Upper lobe of right lung (tissue), 1 donor: ENCODE results near the gene NAV3. TPM values are rescaled to one million over a fixed set of nuclear protein-coding genes. Genes with fewer than 3 reads are reported as not detected.
A peak's percentile ranks its signal among the peaks of the same experiment; 100 is the strongest.

Experiments
- ATAC-seq: fragments of 200-7000 bp; cut with Tn5 transposase; one replicate; pipeline ENCODE4 v1.9.1; 2020; ENCODE audit warnings: mild to moderate bottlenecking, moderate library complexity
- DNase-seq: peaks from one replicate; pipeline ENCODE4 v3.0.0-alpha.2; 2020
- H3K27ac ChIP-seq: fragments of 200-600 bp; one replicate; pipeline ENCODE4 v1.8.0; 2022
- H3K27me3 ChIP-seq: fragments of 200-600 bp; one replicate; pipeline ENCODE4 v1.8.0; 2022; ENCODE audit warnings: mild to moderate bottlenecking
- H3K36me3 ChIP-seq: fragments of 200-600 bp; one replicate; pipeline ENCODE4 v1.8.0; 2022
- H3K4me1 ChIP-seq: fragments of 200-600 bp; one replicate; pipeline ENCODE4 v1.8.0; 2022
- H3K4me3 ChIP-seq: fragments of 200-600 bp; one replicate; pipeline ENCODE4 v1.8.0; 2022; ENCODE audit warnings: mild to moderate bottlenecking
- H3K9me3 ChIP-seq: fragments of 200-600 bp; one replicate; pipeline ENCODE4 v1.8.0; 2022
- CTCF ChIP-seq: fragments of 200-600 bp; IDR thresholded peaks from one replicate; pipeline ENCODE4 v1.8.0; 2022; ENCODE audit warnings: antibody characterized with exemption
- intact Hi-C: fragments of 100-400 bp; cut with DNase I; formaldehyde crosslinking; loops from one replicate; pipeline ENCODE4 v1.11.0; 2022
- total RNA-seq: library from RNA; stranded (reverse); fragmentation: NEBNext Ultra II Directional; extraction: Animal tissue kit (Norgen Biotek cat#: 25700); gene quantifications from one replicate; pipeline ENCODE4 v1.2.1, GENCODE V29; 2021
- donor health status: DM: no; HTN: yes; CAD: no; lungs with severe emphysema.

NAV3 gene
- total RNA-seq, 1 donor from 2014 or later, result 17.8 TPM

- intact Hi-C loops, result no loop called here
- Histone ChIP-seq H3K36me3 (no peaks in the 10 kb centered on the region), H3K4me1 (no peaks in the 10 kb centered on the region), H3K27ac (no peak overlapping the region), H3K27me3 (no peaks in the 10 kb centered on the region), H3K9me3 (no peaks in the 10 kb centered on the region), H3K4me3 (no peak overlapping the region)
- no peak for DNase-seq
- no peak for TF ChIP-seq CTCF
- ATAC-seq, result no peak
Measured at GRCh38 chr12:78120306-78120705, 289.6 kb downstream of the NAV3 start.

- ATAC-seq (no peak), DNase-seq (no peak)
- no peak overlapping the region for H3K27ac ChIP-seq
- intact Hi-C loops, result no loop called here
- TF ChIP-seq CTCF, result peak; percentile 29
- no peaks in the 10 kb centered on the region for H3K9me3 ChIP-seq
- no peaks in the 10 kb centered on the region for H3K27me3 ChIP-seq
- H3K4me3 ChIP-seq, result no peak overlapping the region
- no peaks in the 10 kb centered on the region for H3K36me3 ChIP-seq
- no peaks in the 10 kb centered on the region for H3K4me1 ChIP-seq
Measured at GRCh38 chr12:78120866-78121560, 290.3 kb downstream of the NAV3 start.

DNA sequence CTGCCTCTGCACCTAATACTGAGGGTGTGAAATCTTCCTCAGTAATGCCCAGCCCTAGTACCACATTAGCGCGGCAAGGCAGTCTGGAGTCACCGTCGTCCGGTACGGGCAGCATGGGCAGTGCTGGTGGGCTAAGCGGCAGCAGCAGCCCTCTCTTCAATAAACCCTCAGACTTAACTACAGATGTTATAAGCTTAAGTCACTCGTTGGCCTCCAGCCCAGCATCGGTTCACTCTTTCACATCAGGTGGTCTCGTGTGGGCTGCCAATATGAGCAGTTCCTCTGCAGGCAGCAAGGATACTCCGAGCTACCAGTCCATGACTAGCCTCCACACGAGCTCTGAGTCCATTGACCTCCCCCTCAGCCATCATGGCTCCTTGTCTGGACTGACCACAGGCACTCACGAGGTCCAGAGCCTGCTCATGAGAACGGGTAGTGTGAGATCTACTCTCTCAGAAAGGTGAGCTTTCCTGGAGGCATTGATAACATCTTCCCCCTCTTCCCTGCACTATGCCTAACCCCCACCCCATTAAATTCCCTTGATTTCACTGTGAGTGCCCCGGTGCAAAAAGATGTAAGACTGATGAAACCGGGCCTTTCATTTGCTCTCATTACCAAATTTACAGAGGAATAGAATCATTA is 291.4 kb downstream of the NAV3 start:
- intact Hi-C loops, result no loop called here
- TF ChIP-seq CTCF, result no peak
- DNase-seq (no peak), ATAC-seq (no peak)
- Histone ChIP-seq H3K9me3 (no peaks in the 10 kb centered on the region), H3K27ac (no peak overlapping the region), H3K27me3 (no peaks in the 10 kb centered on the region), H3K4me3 (no peak overlapping the region), H3K36me3 (no peaks in the 10 kb centered on the region), H3K4me1 (no peaks in the 10 kb centered on the region)

- intact Hi-C loops, result no loop called here
- DNase-seq (no peak), ATAC-seq (no peak)
- H3K36me3 ChIP-seq, result no peaks in the 10 kb centered on the region
- TF ChIP-seq CTCF, result no peak
- no peaks in the 10 kb centered on the region for H3K27me3 ChIP-seq
- no peak overlapping the region for H3K4me3 ChIP-seq
- H3K4me1 ChIP-seq, result no peaks in the 10 kb centered on the region
- no peaks in the 10 kb centered on the region for H3K9me3 ChIP-seq
- no peak overlapping the region for H3K27ac ChIP-seq
Measured at GRCh38 chr12:78128211-78128610, 297.5 kb downstream of the NAV3 start.

DNA sequence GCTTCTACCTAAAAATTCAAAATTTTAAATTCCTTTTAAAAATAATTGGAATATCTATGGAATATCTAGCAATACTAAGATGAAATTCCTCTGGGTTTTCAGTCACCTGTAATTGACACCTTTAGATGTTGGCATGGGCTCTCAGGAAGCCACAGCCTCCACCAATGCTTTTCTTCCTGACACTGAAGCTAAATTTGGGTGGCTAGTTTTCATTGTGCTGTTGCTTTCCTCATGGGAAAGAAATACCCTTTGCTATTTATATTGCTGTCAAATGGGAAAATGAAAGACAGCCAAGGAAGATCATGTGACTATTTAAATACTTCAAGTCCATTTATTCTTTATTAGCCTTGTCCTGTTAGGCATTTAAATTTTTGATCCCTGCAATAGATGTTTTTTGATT is 313.0 kb downstream of the NAV3 start:
- intact Hi-C loops, result no loop called here
- Histone ChIP-seq H3K27me3 (no peaks in the 10 kb centered on the region), H3K36me3 (peaks cover 6% of the 10 kb centered on the region), H3K27ac (no peak overlapping the region), H3K4me3 (no peak overlapping the region), H3K9me3 (no peaks in the 10 kb centered on the region), H3K4me1 (no peaks in the 10 kb centered on the region)
- DNase-seq, result no peak
- ATAC-seq, result no peak
- no peak for TF ChIP-seq CTCF
